CD1c-positive myeloid dendritic cell (primary cell): ENCODE measurements around the gene KRTAP21-3.
"Not testable (repeated sequence)": the region's sequence is repeated elsewhere in the genome, so short reads cannot be mapped to it uniquely, and the experiment has no call there.

Experiments
- DNase-seq: peaks from one replicate; pipeline ENCODE4 v3.0.0-alpha.2; 2016; ENCODE audit errors: extremely low spot score

Gene KRTAP21-3

GRCh38 chr21:30718239-30718909 is at the start of gene KRTAP21-3:
Gene KRTAP21-3, minus strand, starts transcription at chr21:30718777. Its CDS starts 18 bp downstream, at chr21:30718759.
- no peak for DNase-seq

GRCh38 chr21:30760776-30761175 is 42.2 kb upstream of the KRTAP21-3 start:
- DNase-seq = no peak

GRCh38 chr21:30758306-30758705 is 39.7 kb upstream of the KRTAP21-3 start:
- DNase-seq = no peak

GRCh38 chr21:30755328-30755727 is 36.8 kb upstream of the KRTAP21-3 start, which contains the start of gene KRTAP21-1:
Gene KRTAP21-1, minus strand, starts transcription at chr21:30755428. Its CDS starts 50 bp downstream, at chr21:30755378.
- not testable (repeated sequence) for DNase-seq

GRCh38 chr21:30747159-30747558 is 28.6 kb upstream of the KRTAP21-3 start, which contains the start of gene KRTAP21-2:
Gene KRTAP21-2, minus strand, starts transcription at chr21:30747259. Its CDS starts 57 bp downstream, at chr21:30747202.
- no peak for DNase-seq

GRCh38 chr21:30740462-30740861 is 21.9 kb upstream of the KRTAP21-3 start:
- no peak for DNase-seq

- no peak for DNase-seq
Observed at GRCh38 chr21:30733026-30733425, 14.4 kb upstream of the KRTAP21-3 start.

GRCh38 chr21:30726726-30727125 is 8.1 kb upstream of the KRTAP21-3 start:
- DNase-seq = no peak

- no peak for DNase-seq
Observed at GRCh38 chr21:30719401-30719800, 824 bp upstream of the KRTAP21-3 start.

GRCh38 chr21:30717105-30717504 is 1.5 kb downstream of the KRTAP21-3 start:
- no peak for DNase-seq

- DNase-seq = no peak
Observed at GRCh38 chr21:30714946-30715345, 3.6 kb downstream of the KRTAP21-3 start.

- DNase-seq = no peak
Observed at GRCh38 chr21:30714456-30714855, 4.1 kb downstream of the KRTAP21-3 start.

- no peak for DNase-seq
Observed at GRCh38 chr21:30713766-30714165, 4.8 kb downstream of the KRTAP21-3 start.

- DNase-seq = no peak
Observed at GRCh38 chr21:30710499-30710898, 8.1 kb downstream of the KRTAP21-3 start.

- no peak for DNase-seq
Observed at GRCh38 chr21:30707409-30707808, 11.2 kb downstream of the KRTAP21-3 start.

- DNase-seq = no peak
Observed at GRCh38 chr21:30695956-30696355, 22.6 kb downstream of the KRTAP21-3 start.

- DNase-seq = no peak
Observed at GRCh38 chr21:30689822-30690221, 28.8 kb downstream of the KRTAP21-3 start.

- no peak for DNase-seq
Observed at GRCh38 chr21:30684506-30684905, 34.1 kb downstream of the KRTAP21-3 start.

GRCh38 chr21:30680586-30680985 is 38.0 kb downstream of the KRTAP21-3 start:
- DNase-seq = no peak

- DNase-seq = no peak
Observed at GRCh38 chr21:30676737-30677136, 41.8 kb downstream of the KRTAP21-3 start.

- no peak for DNase-seq
Observed at GRCh38 chr21:30674312-30674711, 44.3 kb downstream of the KRTAP21-3 start.

GRCh38 chr21:30672985-30673650 is 45.5 kb downstream of the KRTAP21-3 start:
- no peak for DNase-seq

GRCh38 chr21:30668776-30669175 is 49.8 kb downstream of the KRTAP21-3 start:
- no peak for DNase-seq
